ENCODE results near the gene CRYBG1.
"Not testable (repeated sequence)": the region's sequence is repeated elsewhere in the genome, so short reads cannot be mapped to it uniquely, and the experiment has no call there.

Gene CRYBG1

DNA sequence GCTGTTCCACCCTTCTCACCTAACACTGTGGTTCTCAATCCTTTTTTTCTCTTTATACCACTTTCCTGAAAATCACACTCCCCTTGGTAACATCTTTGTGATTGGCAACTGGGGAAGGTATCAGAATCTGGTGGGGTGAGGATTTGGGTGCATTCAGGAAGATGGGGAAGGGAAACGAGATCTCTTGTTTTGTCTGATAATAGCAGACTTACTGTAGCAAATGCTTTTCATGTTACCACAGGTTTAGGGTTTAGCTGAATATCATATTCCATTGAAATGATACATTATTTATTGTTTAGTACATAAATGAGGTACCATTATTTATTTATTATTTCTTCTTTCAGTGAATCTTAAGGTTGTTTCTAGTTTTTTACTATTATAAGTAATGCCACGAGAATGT lies 168.0 kb downstream of the CRYBG1 start:
- DNase-seq (ENCODE audit: low spot score): no peak

- no peak for DNase-seq (ENCODE audit: low spot score)
Measured at GRCh38 chr6:106529438-106529837, 168.9 kb downstream of the CRYBG1 start.

DNA sequence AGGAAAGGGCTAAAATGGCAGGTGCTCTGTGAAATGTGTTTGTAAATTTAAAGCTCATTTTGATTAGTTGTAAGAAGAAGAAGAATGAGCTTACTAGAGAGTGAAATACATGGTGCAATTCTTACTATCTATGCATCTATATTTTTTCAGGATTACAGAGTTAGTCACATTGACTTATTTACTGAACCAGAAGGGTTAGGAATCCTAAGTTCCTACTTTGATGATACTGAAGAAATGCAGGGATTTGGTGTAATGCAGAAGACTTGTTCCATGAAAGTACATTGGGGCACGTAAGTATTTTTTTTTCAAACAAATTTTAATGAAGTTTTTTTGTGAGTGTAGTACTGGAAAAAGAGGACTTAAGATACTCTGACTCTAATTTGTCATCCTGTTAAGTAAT lies 169.5 kb downstream of the CRYBG1 start:
- DNase-seq (ENCODE audit: low spot score): no peak

DNA sequence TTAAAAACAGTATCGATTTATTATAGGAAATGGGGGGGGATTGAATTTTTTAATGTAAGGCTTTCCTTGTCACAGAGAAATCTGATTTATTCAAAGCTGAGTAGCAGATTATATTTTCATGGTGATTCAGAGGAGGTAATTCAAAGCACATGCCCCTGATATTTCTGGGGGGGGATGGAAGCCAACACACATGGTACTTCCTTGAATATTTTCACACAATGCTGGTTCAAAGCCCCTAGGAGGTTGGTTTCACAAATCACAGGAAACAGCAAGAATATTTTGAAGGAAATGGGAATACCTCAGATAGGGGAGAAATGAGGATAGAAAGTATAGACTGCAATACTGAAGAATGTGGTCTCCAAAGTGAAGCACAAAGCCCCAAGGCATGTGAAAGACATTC lies 170.0 kb downstream of the CRYBG1 start:
- no peak for DNase-seq (ENCODE audit: low spot score)

DNA sequence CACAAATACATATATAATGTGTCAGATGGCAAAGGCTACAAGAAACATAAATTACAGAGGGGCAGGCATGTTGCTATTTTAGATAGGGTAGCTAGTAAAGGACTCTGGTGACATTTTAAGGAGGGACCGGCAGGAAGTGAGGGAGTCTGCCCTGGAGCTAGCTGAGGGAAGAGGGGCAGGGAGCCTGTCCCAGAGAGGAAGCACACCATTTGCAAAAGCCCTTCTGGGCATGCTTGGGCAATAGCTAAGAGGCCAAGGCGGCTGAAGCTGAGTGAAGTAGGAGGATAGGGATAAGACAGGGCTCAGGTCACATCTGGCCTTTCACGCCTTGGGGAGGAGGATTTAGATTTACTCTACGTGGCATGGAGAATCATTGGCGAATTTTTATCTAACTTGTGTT lies 172.5 kb downstream of the CRYBG1 start:
- DNase-seq (ENCODE audit: low spot score): no peak

DNA sequence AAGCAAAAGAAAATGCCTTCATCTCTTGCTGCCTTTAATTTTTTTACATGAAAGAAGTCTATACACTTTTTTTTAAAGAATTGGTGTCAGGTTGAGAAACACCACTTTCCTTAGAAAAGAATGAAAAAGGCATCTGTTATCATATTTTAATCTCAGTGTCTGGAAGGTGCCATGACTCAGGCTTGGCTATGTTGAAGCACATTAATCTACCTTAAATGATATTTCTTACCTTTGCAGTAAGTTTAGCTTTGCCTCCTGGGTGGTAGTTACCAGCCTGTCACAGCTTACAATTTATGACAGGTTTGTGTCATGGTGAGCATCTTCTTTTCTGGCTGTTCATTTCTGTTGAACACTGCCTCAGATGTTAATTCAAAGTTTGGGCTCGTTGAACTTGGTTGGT lies 173.5 kb downstream of the CRYBG1 start:
- no peak for DNase-seq (ENCODE audit: low spot score)

DNA sequence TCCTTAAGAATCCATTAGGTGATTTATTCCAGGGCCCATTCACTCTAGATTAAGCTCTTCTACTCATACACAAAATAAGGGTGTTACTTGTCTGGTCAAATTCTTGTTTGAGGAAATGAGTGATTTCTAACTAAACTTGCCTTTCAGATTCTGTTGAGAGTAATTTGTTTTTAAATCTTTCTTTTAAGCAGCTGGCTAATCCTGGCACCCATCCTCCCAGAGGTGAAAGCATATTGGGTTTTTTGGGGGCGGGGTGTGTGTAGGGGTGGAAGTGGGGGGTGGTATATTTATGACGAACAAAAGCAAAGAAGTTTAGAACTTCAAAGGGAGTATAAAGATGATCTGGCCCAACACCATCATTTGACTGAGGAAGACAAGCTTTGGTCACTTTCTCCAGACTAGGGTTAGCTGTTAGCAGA lies 174.1 kb downstream of the CRYBG1 start:
- no peak for DNase-seq (ENCODE audit: low spot score)

DNA sequence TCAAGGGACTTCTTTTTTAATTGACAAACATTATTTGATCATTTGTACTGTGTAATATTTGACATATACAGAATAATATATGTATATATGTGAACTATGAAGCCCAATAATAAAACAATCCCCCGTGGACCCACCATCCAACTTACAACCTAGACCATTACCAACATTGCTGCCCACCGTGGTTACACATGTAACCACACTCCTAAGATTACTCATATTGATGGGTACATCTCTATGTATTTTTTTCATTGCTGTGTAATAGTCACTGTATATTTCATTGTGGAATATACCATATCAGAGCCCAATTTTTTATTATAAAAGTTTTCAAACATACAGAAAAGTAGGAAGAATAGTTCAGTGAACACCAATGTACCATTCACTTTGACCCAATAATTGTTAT lies 174.5 kb downstream of the CRYBG1 start:
- DNase-seq (ENCODE audit: low spot score): no peak

DNA sequence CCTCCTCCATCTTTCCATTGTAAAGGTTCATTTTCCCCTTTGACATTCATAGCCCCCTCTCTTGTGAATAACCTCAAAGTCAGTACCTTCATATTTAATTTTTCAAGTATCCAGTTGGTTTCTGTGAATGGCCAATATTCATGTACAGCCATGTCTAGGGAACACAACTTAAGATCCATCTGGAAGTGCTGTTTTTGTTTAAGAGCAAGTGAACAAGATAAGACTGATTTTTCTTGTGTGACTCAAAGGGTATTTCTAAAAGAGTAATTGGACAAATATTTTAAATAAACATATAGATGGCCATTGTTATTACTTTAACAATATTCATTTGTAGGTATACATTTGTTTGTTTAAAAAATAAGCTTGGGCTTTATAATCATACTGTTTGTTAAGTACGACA lies 175.8 kb downstream of the CRYBG1 start:
- DNase-seq (ENCODE audit: low spot score): no peak

DNA sequence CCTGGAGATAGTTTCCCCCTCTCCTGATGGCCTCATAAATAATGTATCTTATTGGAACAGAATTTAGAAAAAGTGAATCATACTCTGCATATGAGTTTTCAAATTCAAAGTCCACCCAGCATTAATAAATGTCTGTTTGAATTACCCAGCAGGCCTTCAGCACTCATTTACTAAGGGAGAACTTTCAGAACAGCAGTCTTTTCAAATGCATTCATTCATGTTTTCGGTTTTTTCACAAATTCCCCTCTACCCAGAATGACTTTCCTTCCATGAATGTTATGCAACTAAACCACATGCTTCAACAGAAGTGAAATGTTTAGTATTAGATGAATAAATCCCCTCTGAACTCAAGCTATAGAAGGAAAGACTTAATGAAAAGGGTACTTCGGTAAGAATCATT lies 176.3 kb downstream of the CRYBG1 start:
- DNase-seq (ENCODE audit: low spot score): no peak

DNA sequence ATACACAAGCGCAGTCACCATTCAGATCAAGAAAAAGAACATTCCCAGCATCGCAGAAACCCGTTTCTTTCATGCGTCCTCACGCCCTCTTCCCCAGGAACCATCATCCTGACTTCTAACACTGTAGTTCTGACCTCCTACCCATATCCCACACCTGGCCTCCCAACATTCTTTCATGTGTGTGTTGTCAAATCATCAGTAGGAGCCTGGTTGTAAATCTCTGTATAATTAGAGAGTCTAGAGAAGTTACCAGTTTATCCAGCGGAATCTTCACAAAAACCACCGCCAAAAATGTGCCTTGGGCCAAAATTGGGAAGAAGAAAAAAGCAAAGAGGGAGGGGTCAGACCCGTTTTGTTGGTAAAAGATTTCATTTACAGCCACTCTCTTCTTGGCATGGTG lies 177.1 kb downstream of the CRYBG1 start:
- no peak for DNase-seq (ENCODE audit: low spot score)

DNA sequence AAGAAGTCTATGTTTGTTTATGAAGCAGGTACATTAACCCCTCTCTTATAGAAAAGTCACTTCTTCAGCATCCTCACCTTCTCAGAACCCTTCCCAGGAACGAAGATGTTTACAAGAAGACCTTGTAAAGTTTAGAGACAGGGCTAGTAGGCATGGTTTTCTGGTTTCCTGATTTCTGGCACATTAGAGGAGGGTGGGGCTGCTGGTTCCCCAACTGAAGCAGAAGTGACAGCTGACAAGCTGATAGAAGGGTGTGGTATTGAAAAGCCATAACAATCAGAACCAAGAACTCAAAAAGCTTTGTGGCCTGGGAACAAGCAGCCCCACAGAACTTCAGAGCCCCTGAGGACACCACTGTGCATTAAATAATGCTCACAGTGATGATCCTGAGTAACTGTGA lies 177.6 kb downstream of the CRYBG1 start:
- no peak for DNase-seq (ENCODE audit: low spot score)

DNA sequence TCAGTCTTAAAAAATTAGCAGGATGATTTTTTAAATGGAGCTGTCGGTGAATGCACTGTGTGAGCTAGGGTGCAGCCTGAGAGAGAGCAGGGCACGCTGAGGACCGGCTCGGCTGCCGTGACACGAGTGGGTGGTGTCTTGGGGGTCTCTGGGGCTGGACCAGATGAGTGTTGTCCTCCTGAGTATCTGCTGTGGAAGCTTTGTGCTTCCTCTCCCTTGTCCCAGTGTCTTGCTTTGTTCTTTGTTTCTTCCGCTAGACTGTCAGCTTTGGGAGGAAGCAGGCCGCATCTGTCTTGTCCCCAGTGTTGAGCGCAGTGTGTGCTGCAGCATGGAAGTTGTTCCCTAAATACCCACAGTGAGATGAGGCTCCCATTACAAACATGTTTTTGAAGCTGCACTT lies 179.4 kb downstream of the CRYBG1 start:
- no peak for DNase-seq (ENCODE audit: low spot score)

GRCh38 chr6:106540432-106540831 lies 179.9 kb downstream of the CRYBG1 start:
- DNase-seq (ENCODE audit: low spot score): no peak

- no peak for DNase-seq (ENCODE audit: low spot score)
Measured at GRCh38 chr6:106540907-106541306, 180.4 kb downstream of the CRYBG1 start.

- no peak for DNase-seq (ENCODE audit: low spot score)
Measured at GRCh38 chr6:106546261-106546690, 185.8 kb downstream of the CRYBG1 start.

GRCh38 chr6:106546691-106547414 lies 186.3 kb downstream of the CRYBG1 start:
- no peak for DNase-seq (ENCODE audit: low spot score)

- no peak for DNase-seq (ENCODE audit: low spot score)
Measured at GRCh38 chr6:106547601-106548453, 187.3 kb downstream of the CRYBG1 start.

- DNase-seq (ENCODE audit: low spot score): not testable (repeated sequence)
Measured at GRCh38 chr6:106548926-106549455, 188.5 kb downstream of the CRYBG1 start.

- DNase-seq (ENCODE audit: low spot score): no peak
Measured at GRCh38 chr6:106549521-106549920, 189.0 kb downstream of the CRYBG1 start.

DNA sequence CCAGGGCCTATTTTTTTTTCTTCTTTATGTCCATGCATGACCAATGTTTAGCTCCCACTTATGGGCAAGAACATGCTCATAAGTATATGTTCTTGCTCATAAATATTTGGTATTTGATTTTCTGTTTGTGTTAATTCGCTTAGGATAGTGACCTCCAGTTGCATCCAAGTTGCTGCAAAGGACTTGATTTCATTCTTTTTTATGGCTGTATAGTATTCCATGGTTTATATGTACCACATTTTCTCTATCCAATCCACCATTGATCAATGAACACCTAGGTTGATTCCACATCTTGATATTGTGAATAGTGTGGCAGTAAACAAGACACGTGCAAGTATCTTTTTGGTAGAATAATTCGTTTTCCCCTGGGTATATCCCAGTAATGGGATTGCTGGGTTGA lies 190.6 kb downstream of the CRYBG1 start:
- no peak for DNase-seq (ENCODE audit: low spot score)

- DNase-seq (ENCODE audit: low spot score): no peak
Measured at GRCh38 chr6:106553440-106553839, 192.9 kb downstream of the CRYBG1 start.

DNA sequence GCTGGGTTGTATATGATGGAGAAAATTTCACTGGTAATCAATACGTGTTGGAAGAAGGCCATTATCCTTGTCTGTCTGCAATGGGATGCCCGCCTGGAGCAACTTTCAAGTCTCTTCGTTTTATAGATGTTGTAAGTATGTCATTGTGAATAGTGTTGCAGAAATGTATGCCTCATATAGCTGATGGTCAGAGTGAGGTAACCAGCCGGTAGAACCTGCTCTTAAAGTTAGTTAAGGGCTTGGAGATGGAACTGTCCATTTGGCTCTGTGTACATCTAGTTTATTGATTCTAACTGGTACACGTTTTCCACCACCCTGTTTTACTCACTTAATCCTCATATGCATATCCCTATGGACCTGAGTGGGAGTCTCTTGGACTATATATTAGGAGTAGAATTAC lies 195.2 kb downstream of the CRYBG1 start:
- no peak for DNase-seq (ENCODE audit: low spot score)

Measured in D341Med (cell line).